ENCODE measurements around the gene HBB.

Gene HBB

DNA sequence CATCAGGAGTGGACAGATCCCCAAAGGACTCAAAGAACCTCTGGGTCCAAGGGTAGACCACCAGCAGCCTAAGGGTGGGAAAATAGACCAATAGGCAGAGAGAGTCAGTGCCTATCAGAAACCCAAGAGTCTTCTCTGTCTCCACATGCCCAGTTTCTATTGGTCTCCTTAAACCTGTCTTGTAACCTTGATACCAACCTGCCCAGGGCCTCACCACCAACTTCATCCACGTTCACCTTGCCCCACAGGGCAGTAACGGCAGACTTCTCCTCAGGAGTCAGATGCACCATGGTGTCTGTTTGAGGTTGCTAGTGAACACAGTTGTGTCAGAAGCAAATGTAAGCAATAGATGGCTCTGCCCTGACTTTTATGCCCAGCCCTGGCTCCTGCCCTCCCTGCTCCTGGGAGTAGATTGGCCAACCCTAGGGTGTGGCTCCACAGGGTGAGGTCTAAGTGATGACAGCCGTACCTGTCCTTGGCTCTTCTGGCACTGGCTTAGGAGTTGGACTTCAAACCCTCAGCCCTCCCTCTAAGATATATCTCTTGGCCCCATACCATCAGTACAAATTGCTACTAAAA is at the start of gene HBB:
HBB (minus strand) TSS at position 340 of the 579 bp plus-strand sequence; CDS start at position 290, 50 bp downstream.
- TF ChIP-seq, protein P1, sequence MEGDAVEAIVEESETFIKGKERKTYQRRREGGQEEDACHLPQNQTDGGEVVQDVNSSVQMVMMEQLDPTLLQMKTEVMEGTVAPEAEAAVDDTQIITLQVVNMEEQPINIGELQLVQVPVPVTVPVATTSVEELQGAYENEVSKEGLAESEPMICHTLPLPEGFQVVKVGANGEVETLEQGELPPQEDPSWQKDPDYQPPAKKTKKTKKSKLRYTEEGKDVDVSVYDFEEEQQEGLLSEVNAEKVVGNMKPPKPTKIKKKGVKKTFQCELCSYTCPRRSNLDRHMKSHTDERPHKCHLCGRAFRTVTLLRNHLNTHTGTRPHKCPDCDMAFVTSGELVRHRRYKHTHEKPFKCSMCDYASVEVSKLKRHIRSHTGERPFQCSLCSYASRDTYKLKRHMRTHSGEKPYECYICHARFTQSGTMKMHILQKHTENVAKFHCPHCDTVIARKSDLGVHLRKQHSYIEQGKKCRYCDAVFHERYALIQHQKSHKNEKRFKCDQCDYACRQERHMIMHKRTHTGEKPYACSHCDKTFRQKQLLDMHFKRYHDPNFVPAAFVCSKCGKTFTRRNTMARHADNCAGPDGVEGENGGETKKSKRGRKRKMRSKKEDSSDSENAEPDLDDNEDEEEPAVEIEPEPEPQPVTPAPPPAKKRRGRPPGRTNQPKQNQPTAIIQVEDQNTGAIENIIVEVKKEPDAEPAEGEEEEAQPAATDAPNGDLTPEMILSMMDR (IDR thresholded peaks at IDR 0.05; ENCODE audit: low read depth, low read length, missing control alignments), result no peak
- DNase-seq (ENCODE audit: extremely low read depth, low read depth), result no peak
- no peak within 1 kb of the TSS for H3K4me3 ChIP-seq (replicated peaks; ENCODE audit: low read depth, low read length)

DNA sequence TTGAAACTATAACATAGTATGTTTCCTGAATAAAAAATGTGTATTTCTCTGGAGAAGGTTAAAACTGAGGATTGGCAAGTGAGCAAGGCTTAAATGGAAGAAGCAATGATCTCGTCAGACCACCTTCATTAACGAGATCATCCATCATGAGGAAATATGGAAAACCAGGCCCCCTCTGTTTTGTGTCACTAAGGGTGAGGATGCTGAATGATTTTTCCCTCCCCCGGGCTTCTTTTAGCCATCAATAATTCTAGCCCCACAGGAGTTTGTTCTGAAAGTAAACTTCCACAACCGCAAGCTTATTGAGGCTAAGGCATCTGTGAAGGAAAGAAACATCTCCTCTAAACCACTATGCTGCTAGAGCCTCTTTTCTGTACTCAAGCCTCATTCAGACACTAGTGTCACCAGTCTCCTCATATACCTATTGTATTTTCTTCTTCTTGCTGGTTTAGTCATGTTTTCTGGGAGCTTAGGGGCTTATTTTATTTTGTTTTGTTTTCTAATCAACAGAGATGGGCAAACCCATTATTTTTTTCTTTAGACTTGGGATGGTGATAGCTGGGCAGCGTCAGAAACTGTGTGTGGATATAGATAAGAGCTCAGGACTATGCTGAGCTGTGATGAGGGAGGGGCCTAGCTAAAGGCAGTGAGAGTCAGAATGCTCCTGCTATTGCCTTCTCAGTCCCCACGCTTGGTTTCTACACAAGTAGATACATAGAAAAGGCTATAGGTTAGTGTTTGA is 48.7 kb upstream of the HBB start:
- no peak for DNase-seq (ENCODE audit: extremely low read depth, low read depth)
- TF ChIP-seq, protein P1 (IDR thresholded peaks at IDR 0.05; ENCODE audit: low read depth, low read length, missing control alignments), result no peak
- no peak overlapping the region for H3K4me3 ChIP-seq (replicated peaks; ENCODE audit: low read depth, low read length)

DNA sequence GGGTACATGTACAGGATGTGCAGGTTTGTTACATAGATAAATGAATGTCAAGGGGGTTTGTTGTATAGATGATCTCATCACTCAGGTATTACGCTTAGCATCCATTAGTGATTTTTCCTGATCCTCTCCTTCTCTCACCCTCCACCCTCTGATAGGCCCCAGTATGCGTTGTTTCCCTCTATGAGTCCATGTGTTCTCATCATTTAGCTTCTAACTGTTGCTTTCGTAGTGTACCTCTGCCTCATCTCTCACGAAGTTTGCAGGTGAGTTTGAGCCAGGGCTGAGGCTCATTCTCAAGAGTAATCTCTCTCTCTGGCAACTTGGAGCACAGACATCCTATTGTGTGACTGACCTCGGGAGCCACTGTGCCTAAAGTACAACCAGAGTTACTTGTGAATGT is 47.5 kb upstream of the HBB start:
- TF ChIP-seq, protein P1 (IDR thresholded peaks at IDR 0.05; ENCODE audit: low read depth, low read length, missing control alignments), result no peak
- H3K4me3 ChIP-seq (replicated peaks; ENCODE audit: low read depth, low read length), result no peak overlapping the region
- no peak for DNase-seq (ENCODE audit: extremely low read depth, low read depth)

DNA sequence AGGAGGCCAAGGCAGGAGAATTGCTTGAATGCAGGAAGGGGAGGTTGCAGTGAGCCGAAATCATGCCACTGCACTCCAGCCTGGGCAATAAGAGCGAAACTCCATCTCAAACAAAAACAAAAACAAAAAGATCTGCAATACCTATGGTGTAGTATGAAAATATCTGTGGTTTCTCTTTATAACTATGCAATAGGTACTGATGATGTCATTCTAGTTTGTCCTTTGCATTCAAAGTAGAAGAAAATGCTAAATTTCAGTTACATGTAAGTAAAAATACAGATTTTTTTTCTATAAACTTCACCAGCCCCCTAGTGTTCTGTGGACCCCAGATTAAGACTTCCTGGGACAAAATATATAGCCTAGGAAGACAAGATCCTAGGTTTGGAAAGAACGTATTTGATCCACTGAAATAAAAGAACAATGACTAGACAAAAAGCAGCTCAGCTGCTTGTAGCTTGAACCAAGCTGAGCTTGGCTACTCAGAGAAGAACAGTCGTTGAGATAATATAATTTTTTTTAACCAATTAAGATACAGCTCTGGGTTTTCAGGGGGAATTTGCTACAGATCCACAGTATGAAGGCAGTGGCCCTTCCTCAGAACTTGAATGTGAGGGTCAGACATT is 45.6 kb upstream of the HBB start:
- DNase-seq (ENCODE audit: extremely low read depth, low read depth), result no peak
- H3K4me3 ChIP-seq (replicated peaks; ENCODE audit: low read depth, low read length), result no peak overlapping the region
- TF ChIP-seq, protein P1 (IDR thresholded peaks at IDR 0.05; ENCODE audit: low read depth, low read length, missing control alignments), result no peak

DNA sequence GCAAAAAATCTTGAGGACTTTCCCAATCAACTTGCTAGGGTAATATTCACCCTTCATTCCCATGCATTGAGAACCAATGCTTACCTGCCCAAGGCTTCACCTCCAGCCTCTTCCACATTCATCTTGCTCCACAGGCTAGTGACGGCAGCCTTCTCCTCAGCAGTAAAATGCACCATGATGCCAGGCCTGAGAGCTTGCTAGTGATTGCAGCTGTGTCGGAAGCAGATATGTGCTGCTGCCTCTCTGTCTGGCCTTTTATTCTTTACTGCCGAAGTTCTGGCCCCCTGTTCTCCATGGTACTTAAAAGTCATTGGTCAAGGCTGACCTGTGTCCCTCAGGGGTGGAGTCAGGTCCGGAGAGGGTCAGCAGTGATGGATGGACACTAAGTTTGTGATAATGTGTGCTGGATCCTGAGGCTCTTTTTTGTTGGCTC is 42.9 kb upstream of the HBB start, which contains the start of gene HBE1:
HBE1 (minus strand) TSS at position 231 of the 433 bp plus-strand sequence; CDS start at position 176, 55 bp downstream.
- no peak within 1 kb of the TSS for H3K4me3 ChIP-seq (replicated peaks; ENCODE audit: low read depth, low read length)
- no peak for DNase-seq (ENCODE audit: extremely low read depth, low read depth)
- TF ChIP-seq, protein P1 (IDR thresholded peaks at IDR 0.05; ENCODE audit: low read depth, low read length, missing control alignments), result no peak

DNA sequence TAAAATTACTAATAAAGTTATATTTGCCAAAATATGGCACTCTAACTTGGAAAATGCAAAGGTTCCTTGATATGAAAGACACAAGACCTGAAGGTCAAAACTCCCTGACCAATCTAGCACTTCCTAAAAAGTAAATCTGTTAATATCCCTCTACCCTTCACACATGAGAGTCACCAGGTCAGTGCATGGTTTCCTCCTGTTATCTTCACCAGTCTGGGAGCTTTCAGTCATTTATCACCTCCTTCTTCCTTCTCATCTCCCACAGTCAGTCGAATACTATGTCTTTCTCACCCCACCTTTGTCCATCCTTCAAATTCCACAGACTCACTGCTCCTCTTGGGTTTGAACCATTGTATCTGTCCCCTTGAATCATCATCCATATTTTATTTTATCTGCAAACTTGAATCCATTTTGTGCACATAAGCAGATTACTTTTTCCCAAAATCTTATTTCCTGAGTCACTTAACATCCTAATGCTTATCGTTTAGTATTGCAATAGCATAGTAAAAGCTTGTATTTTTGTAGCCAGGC is 40.2 kb upstream of the HBB start:
- no peak overlapping the region for H3K4me3 ChIP-seq (replicated peaks; ENCODE audit: low read depth, low read length)
- DNase-seq (ENCODE audit: extremely low read depth, low read depth), result no peak
- TF ChIP-seq, protein P1 (IDR thresholded peaks at IDR 0.05; ENCODE audit: low read depth, low read length, missing control alignments), result no peak

Data from HFF-Myc (cell line).